ENCODE results near the gene STXBP2. TPM values are rescaled to one million over a fixed set of nuclear protein-coding genes. Genes with fewer than 3 reads are reported as not detected.

STXBP2 gene
- total RNA-seq, 1 experiment from 2014 or later, result 141 TPM

DNA sequence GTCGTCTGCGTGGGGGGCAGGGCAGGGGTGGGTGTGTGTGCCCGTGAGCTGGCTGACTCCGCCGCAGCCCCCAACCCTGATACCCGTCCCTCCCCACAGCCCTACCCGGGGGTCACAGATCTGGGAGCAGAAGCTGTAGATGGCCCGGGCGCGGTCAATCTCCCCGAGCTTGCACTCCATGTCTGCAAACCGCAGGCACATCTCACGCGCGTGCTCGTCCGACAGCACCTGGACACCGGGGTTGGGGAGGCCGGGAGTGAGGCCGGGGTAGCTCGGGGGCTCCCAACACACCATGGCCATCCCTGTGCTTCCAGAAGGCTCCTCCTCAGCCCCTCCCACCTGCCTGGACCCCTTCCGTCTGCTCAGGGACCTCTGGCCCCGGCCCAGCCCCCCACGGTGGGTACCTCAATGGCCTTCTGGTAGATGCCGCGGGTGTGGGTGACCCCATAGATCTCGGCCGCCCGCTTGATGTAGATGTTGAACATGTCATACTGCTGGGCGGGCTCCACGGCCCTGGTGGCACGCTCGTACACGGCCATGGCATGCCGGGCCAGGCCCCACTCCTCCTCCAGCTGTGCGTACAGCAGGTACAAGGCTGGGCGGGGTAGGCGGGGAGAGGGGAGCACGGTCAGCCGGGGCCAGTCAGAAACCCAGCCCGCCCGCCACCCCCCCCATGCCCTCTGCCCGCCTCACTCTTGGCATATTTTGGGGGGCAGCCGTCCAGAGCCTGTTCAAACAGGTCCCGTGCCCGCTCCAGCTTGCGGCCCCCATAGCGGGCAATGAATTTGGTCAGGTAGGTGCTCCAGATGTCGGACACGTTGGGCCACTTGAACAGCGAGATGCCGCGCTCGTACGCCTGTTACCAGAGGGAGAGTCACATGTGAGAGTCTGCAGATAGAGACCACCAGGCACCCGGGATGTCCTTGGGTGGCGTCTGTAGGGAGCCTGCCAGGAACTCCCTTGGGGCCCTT is 16.2 kb upstream of the STXBP2 start:
- DNase-seq (ENCODE audit: low read depth, low spot score), result no peak
- peaks cover 5 to 19% of the 10 kb centered on the region in 2 experiments; a peak in 3 of 4 replicates for H3K36me3 ChIP-seq (ENCODE audit: control insufficient read depth in 1 of 2, insufficient read depth in 2 of 2, low read length in 2 of 2)
- CTCF ChIA-PET, result no interaction called here
- no peak overlapping the region for H3K4me2 ChIP-seq (ENCODE audit: low read length)
- H3K27ac ChIP-seq (ENCODE audit: low read depth, low read length), result no peak overlapping the region
- H4K20me1 ChIP-seq (ENCODE audit: insufficient read depth), result no peaks in the 10 kb centered on the region
- TF ChIP-seq FOSL1 (IDR thresholded peaks at IDR 0.05; ENCODE audit: low read depth), result no peak
- TF ChIP-seq ZNF274 (IDR thresholded peaks at IDR 0.05; ENCODE audit: low read depth, low read length), result no peak
- TF ChIP-seq ZFX (IDR thresholded peaks at IDR 0.05), result no peak
- no peak for TF ChIP-seq EZH2phosphoT487 (IDR thresholded peaks at IDR 0.05; ENCODE audit: borderline replicate concordance)
- TF ChIP-seq, protein P1, sequence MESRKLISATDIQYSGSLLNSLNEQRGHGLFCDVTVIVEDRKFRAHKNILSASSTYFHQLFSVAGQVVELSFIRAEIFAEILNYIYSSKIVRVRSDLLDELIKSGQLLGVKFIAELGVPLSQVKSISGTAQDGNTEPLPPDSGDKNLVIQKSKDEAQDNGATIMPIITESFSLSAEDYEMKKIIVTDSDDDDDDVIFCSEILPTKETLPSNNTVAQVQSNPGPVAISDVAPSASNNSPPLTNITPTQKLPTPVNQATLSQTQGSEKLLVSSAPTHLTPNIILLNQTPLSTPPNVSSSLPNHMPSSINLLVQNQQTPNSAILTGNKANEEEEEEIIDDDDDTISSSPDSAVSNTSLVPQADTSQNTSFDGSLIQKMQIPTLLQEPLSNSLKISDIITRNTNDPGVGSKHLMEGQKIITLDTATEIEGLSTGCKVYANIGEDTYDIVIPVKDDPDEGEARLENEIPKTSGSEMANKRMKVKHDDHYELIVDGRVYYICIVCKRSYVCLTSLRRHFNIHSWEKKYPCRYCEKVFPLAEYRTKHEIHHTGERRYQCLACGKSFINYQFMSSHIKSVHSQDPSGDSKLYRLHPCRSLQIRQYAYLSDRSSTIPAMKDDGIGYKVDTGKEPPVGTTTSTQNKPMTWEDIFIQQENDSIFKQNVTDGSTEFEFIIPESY (IDR thresholded peaks at IDR 0.05; ENCODE audit: extremely low read depth, insufficient replicate concordance, low read length), result no peak
- TF ChIP-seq TCF7L2 (IDR thresholded peaks at IDR 0.05; ENCODE audit: borderline replicate concordance, extremely low read depth, insufficient read depth, insufficient read length), result no peak
- no peak for TF ChIP-seq RAD21 (IDR thresholded peaks at IDR 0.05; ENCODE audit: low read depth)
- no peak for TF ChIP-seq POLR2A (IDR thresholded peaks at IDR 0.05; ENCODE audit: borderline replicate concordance, extremely low read depth, insufficient read depth, insufficient read length)
- no peak for TF ChIP-seq SIN3A (IDR thresholded peaks at IDR 0.05; ENCODE audit: low read depth)
- TF ChIP-seq, protein P2, sequence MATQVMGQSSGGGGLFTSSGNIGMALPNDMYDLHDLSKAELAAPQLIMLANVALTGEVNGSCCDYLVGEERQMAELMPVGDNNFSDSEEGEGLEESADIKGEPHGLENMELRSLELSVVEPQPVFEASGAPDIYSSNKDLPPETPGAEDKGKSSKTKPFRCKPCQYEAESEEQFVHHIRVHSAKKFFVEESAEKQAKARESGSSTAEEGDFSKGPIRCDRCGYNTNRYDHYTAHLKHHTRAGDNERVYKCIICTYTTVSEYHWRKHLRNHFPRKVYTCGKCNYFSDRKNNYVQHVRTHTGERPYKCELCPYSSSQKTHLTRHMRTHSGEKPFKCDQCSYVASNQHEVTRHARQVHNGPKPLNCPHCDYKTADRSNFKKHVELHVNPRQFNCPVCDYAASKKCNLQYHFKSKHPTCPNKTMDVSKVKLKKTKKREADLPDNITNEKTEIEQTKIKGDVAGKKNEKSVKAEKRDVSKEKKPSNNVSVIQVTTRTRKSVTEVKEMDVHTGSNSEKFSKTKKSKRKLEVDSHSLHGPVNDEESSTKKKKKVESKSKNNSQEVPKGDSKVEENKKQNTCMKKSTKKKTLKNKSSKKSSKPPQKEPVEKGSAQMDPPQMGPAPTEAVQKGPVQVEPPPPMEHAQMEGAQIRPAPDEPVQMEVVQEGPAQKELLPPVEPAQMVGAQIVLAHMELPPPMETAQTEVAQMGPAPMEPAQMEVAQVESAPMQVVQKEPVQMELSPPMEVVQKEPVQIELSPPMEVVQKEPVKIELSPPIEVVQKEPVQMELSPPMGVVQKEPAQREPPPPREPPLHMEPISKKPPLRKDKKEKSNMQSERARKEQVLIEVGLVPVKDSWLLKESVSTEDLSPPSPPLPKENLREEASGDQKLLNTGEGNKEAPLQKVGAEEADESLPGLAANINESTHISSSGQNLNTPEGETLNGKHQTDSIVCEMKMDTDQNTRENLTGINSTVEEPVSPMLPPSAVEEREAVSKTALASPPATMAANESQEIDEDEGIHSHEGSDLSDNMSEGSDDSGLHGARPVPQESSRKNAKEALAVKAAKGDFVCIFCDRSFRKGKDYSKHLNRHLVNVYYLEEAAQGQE (IDR thresholded peaks at IDR 0.05; ENCODE audit: low read depth), result no peak
- no peak for TF ChIP-seq SRF (IDR thresholded peaks at IDR 0.05; ENCODE audit: low read depth)
- TF ChIP-seq POLR2AphosphoS5 (IDR thresholded peaks at IDR 0.05; ENCODE audit: low read depth, low read length), result no peak
- no peak for TF ChIP-seq CEBPB (IDR thresholded peaks at IDR 0.05; ENCODE audit: low read depth)
- no peak for TF ChIP-seq YY1 (IDR thresholded peaks at IDR 0.05; ENCODE audit: extremely low read depth, insufficient replicate concordance, low read depth, low read length)
- H3K4me1 ChIP-seq (ENCODE audit: control insufficient read depth in 1 of 2, insufficient read depth in 2 of 2, low read length in 2 of 2), result peaks cover 0 to 6% of the 10 kb centered on the region in 2 experiments; a peak in 1 of 4 replicates
- no peaks in the 10 kb centered on the region for H3K9me2 ChIP-seq (ENCODE audit: insufficient read depth)
- no peak for ATAC-seq
- no peak overlapping the region for H3K4me3 ChIP-seq (replicated peaks in 1 of 2; ENCODE audit: low read depth in 1 of 2, low read length in 2 of 2)
- H3K27me3 ChIP-seq (ENCODE audit: insufficient read depth, low read length), result no peaks in the 10 kb centered on the region
- H2AFZ ChIP-seq (ENCODE audit: low read depth, low read length, poor library complexity, severe bottlenecking), result no peak overlapping the region
- H3K9me3 ChIP-seq (ENCODE audit: control insufficient read depth in 1 of 2, insufficient read depth in 1 of 2, low read depth in 1 of 2, low read length in 2 of 2), result no peaks in the 10 kb centered on the region
- intact Hi-C loops (cut with micrococcal nuclease), result no loop called here
- RAD21 ChIA-PET (ENCODE audit: low non-redundant PET in 1 of 2, low total read pairs in 2 of 2, uncharacterized antibody in 2 of 2, unreplicated experiment in 2 of 2), result no interaction called here
- peaks cover 2% of the 10 kb centered on the region; the same call in 1 of the 2 replicates for H3K79me2 ChIP-seq (ENCODE audit: insufficient read depth, low read length)
- POLR2A ChIA-PET, result no interaction called here
- H3K9ac ChIP-seq (ENCODE audit: low read length), result no peak overlapping the region
- BruUV-seq (replicated peaks), result no TSS peak
